BLaER1 treated with 17β-estradiol and CSF1 and Interleukin-3, amounts not matched to agents 10 nM and 100 nM (cell line): ENCODE data around the gene DDHD1.

Source experiments
- H3K27ac ChIP-seq, 11 experiments: shearing (Covaris generic); formaldehyde crosslinking; 2 replicates each; pipeline ENCODE4 v1.8.1; 2022
- H3K27me3 ChIP-seq, 11 experiments: shearing (Covaris generic); formaldehyde crosslinking; 2 replicates each; pipeline ENCODE4 v1.8.1; 2022
- H3K36me3 ChIP-seq, 11 experiments: shearing (Covaris generic); formaldehyde crosslinking; 2 replicates each; pipeline ENCODE4 v1.8.1; 2022
- H3K4me1 ChIP-seq, 10 experiments: shearing (Covaris generic); formaldehyde crosslinking; 2 replicates each; pipeline ENCODE4 v1.8.1; 2022
- H3K4me2 ChIP-seq, 11 experiments: shearing (Covaris generic); formaldehyde crosslinking; 2 replicates each; pipeline ENCODE4 v1.8.1; 2022
- H3K4me3 ChIP-seq, 10 experiments: shearing (Covaris generic); formaldehyde crosslinking; 2 replicates each; pipeline ENCODE4 v1.8.1; 2022
- H3K9ac ChIP-seq, 11 experiments: shearing (Covaris generic); formaldehyde crosslinking; 2 replicates each; pipeline ENCODE4 v1.8.1; 2022
- H3K9me3 ChIP-seq, 11 experiments: shearing (Covaris generic); formaldehyde crosslinking; replicated peaks in 1 of 11; 2 replicates each; pipeline ENCODE4 v1.8.1; 2022
- H4K20me1 ChIP-seq, 11 experiments: shearing (Covaris generic); formaldehyde crosslinking; 2 replicates each; pipeline ENCODE4 v1.8.1; 2022
- Cebpa-rat ChIP-seq, 11 experiments: shearing (Covaris generic); IDR thresholded peaks; 2 replicates each; pipeline ENCODE4 v1.8.1; 2022

Gene DDHD1

DNA sequence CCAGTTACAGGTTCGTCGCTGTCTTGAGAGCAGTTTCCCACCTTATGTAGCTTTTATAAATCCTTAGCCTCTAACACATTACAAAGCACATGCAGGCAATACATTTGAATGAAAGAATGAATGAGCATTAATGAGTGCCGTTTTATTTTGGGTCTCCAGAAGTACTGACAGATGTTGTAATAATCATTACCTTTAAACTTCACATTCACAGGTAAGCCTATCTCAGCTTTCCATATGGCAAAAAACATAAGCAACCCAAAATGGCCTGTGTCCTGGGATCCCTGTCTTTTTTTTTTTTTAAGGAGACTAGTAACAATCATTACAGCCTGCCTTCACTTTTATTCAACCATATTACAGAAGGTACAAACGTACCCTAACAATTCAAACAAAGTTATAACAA, 149.3 kb downstream of the DDHD1 start:
- H3K4me2 ChIP-seq = no peak overlapping the region
- H3K36me3 ChIP-seq = no peaks in the 10 kb centered on the region

DNA sequence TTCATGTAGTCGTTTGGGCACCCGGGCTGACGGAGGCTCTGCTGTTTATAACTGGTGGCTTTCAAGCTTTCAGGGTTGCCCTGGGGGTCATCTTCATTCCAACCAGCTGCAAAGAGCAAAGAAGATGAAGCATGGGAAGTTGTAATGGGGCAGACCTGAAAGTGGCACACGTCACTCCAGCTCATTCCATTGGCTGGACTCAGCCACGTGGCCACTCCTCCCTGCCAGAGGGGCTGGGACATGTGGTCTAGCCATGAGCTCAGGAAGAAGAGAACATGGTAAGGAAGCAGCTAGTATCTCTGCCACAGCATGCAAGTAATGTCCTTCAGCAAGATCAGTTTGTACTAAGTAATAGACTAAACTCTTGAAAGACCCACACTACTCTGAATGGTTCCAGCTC, 150.5 kb downstream of the DDHD1 start:
- Histone ChIP-seq H3K4me1 (no peaks in the 10 kb centered on the region), H4K20me1 (no peaks in the 10 kb centered on the region), H3K4me2 (no peak overlapping the region), H3K4me3 (no peak overlapping the region), H3K27me3 (no peaks in the 10 kb centered on the region), H3K9ac (no peak overlapping the region), H3K9me3 (no peaks in the 10 kb centered on the region), H3K27ac (no peak overlapping the region), H3K36me3 (no peaks in the 10 kb centered on the region)
- no peak for TF ChIP-seq Cebpa-rat (IDR thresholded peaks at IDR 0.05)

More for the DNA sequence above, 149.3 kb downstream of the DDHD1 start:
- Histone ChIP-seq H3K27ac (no peak overlapping the region), H3K4me1 (no peaks in the 10 kb centered on the region), H3K27me3 (no peaks in the 10 kb centered on the region), H3K9me3 (no peaks in the 10 kb centered on the region), H3K4me3 (no peak overlapping the region), H3K9ac (no peak overlapping the region), H4K20me1 (no peaks in the 10 kb centered on the region)
- no peak for TF ChIP-seq Cebpa-rat (IDR thresholded peaks at IDR 0.05)

DNA sequence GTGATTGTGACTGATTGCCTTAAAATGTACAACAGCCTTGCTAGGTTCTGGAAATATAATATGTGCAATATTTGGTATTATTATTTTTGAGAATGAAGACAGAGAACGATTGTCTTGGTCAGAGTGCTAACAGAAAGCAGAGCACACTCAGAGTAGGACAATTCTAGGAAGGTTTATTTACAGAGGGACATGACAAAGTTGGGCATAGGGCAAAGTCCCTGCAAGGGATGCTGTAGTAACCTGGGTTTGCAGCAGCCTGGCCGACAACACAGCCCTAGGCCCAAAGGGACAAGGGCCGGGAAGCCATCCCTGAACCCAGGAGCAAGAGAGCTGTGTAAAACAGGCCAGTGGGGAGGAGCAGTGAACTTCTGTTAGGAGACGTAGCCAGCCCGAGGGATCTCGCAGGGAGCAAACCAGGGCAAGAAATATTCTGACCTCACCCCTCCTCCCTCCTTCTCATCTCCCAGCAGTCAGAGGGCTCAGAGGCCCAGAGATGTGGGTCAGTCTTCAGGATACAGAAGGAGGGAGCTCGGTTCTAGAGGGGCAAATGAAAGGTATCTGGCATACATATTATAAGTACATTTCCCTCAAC, 151.2 kb downstream of the DDHD1 start:
- Histone ChIP-seq H3K4me3 (no peak overlapping the region), H4K20me1 (no peaks in the 10 kb centered on the region), H3K9ac (no peak overlapping the region), H3K27me3 (no peaks in the 10 kb centered on the region), H3K4me1 (no peaks in the 10 kb centered on the region), H3K9me3 (no peaks in the 10 kb centered on the region), H3K4me2 (no peak overlapping the region), H3K36me3 (no peaks in the 10 kb centered on the region), H3K27ac (no peak overlapping the region)
- TF ChIP-seq Cebpa-rat (IDR thresholded peaks at IDR 0.05) = no peak

DNA sequence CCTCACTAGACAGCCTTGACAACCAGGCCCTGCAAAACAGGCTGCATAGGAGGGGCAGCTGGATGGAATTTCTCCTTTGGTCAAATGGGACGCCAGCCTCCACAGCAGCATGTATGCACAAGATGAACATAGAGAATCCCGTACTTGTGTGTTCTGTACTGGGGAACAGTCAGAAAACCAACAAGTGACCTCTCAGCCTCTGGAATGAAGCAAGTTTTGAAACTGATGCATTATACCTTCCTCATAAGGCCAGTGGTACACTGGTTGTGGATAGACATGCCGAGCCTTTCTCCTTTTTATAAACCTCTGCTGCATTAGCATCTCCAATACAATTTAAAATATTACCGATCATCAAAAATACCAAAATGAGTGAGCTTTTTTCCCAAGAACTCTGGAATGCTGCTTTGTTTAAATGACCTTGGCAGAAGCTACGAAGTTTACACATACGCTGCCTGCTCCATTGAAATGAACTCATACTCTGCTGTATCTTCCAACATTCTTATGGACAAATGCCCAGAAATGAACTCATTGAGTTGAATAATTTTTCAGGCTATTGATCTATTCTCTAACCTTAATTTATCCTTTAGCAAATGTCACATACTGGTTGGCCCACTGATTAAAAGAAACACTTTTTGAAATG, 154.6 kb downstream of the DDHD1 start:
- H3K36me3 ChIP-seq = no peaks in the 10 kb centered on the region
- H3K4me3 ChIP-seq = no peak overlapping the region
- no peak overlapping the region for H3K4me2 ChIP-seq
- H4K20me1 ChIP-seq = no peaks in the 10 kb centered on the region
- H3K27ac ChIP-seq = no peak overlapping the region
- no peaks in the 10 kb centered on the region for H3K27me3 ChIP-seq
- TF ChIP-seq Cebpa-rat (IDR thresholded peaks at IDR 0.05) = no peak
- H3K9me3 ChIP-seq = 0 out of 22 replicates have a peak, but pooled peaks cover 0 to 10% (median 0%) of the 10 kb centered on the region in 11 experiments
- H3K9ac ChIP-seq = no peak overlapping the region
- H3K4me1 ChIP-seq = no peaks in the 10 kb centered on the region

DNA sequence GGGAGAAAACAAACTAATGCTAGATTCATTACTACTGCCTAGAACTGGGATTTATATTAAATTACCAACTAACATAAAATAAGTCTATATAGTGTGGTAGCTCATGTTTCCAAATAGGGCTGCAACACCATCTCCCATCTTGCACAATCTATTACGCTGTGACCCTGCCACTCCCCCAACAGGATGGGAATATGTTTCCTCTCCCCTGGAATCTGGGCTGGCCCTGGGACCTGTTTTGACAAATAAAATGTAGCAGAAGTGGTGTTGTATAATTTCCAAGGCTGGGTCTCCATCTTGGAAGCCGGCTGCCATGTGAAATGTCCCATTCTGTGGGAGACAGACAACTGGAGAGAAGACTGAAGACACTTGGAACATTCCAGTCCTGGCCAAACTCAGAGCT, 156.6 kb downstream of the DDHD1 start:
- peaks cover 0 to 4% (median 0%) of the 10 kb centered on the region in 10 experiments; a peak in 3 of 20 replicates for H3K4me1 ChIP-seq
- no peak for TF ChIP-seq Cebpa-rat (IDR thresholded peaks at IDR 0.05)
- H3K36me3 ChIP-seq = no peaks in the 10 kb centered on the region
- no peak overlapping the region for H3K4me3 ChIP-seq
- H3K4me2 ChIP-seq = no peak overlapping the region
- peaks cover 0 to 10% (median 0%) of the 10 kb centered on the region in 11 experiments; a peak in 1 of 22 replicates for H3K9me3 ChIP-seq
- no peaks in the 10 kb centered on the region for H4K20me1 ChIP-seq
- H3K27me3 ChIP-seq = no peaks in the 10 kb centered on the region
- no peak overlapping the region for H3K9ac ChIP-seq
- H3K27ac ChIP-seq = no peak overlapping the region

GRCh38 chr14:52995998-52996397, 157.1 kb downstream of the DDHD1 start:
- TF ChIP-seq Cebpa-rat (IDR thresholded peaks at IDR 0.05) = no peak

DNA sequence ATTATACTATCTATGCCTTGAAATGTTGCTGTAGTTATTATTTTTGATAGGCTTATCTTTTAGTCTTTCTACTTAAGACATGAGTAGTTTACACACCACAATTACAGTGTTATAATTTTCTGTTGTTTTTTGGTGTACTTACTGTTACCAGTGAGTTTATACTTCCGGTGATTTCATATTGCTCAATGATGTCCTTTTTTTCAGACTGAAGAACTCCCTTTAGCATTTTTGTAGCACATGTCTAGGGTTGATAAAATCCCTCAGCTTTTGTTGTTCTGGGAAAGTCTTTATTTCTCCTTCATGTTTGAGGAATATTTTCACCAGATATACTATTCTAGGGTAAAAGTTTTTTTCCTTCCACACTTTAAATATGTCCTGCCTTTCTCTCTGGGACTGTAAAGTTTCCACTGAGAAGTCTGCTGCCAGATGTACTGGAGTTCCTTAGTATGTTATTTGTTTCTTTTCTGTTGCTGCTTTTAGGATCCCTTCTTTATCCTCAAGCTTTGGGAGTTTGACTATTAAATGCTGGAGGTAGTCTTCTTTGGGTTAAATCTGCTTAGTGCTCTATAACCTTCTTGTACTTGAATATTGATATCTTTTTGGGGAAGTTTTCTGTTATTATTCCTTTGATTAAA, 160.8 kb downstream of the DDHD1 start:
- H3K4me3 ChIP-seq = no peak overlapping the region
- H4K20me1 ChIP-seq = no peaks in the 10 kb centered on the region
- H3K4me1 ChIP-seq = peaks cover 0 to 6% (median 0%) of the 10 kb centered on the region in 10 experiments; a peak in 3 of 20 replicates
- no peak overlapping the region for H3K9ac ChIP-seq
- no peak for TF ChIP-seq Cebpa-rat (IDR thresholded peaks at IDR 0.05)
- peaks cover 0 to 10% (median 0%) of the 10 kb centered on the region in 11 experiments; a peak in 1 of 22 replicates for H3K9me3 ChIP-seq
- H3K27me3 ChIP-seq = no peaks in the 10 kb centered on the region
- no peaks in the 10 kb centered on the region for H3K36me3 ChIP-seq
- H3K4me2 ChIP-seq = no peak overlapping the region; a peak in 2 of 22 replicates
- H3K27ac ChIP-seq = no peak overlapping the region

More at GRCh38 chr14:52995998-52996397, 157.1 kb downstream of the DDHD1 start:
- H4K20me1 ChIP-seq = no peaks in the 10 kb centered on the region
- no peak overlapping the region for H3K9ac ChIP-seq
- H3K4me3 ChIP-seq = no peak overlapping the region
- peaks cover 0 to 6% (median 0%) of the 10 kb centered on the region in 10 experiments; a peak in 3 of 20 replicates for H3K4me1 ChIP-seq
- H3K27me3 ChIP-seq = no peaks in the 10 kb centered on the region
- no peak overlapping the region for H3K27ac ChIP-seq
- peaks cover 0 to 10% (median 0%) of the 10 kb centered on the region in 11 experiments; a peak in 1 of 22 replicates for H3K9me3 ChIP-seq
- no peaks in the 10 kb centered on the region for H3K36me3 ChIP-seq
- H3K4me2 ChIP-seq = no peak overlapping the region

DNA sequence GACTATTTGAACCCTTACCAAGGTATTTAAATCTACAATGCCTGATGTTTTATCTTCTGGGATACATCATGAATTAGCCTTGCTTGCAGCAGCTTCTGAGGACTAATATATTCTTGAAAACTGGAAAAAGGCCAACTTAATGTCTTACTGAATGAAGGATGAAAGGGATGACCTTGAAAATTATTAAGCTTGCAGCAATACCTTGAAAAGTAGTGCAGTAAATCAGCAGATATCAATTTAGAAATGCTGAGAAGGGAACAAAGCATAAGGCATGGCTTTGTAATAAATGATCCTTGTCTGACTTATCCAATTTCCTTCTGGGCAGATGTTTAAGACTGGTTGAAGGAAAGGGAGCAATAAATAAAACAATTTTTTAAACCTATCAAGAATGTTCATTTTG, 165.0 kb downstream of the DDHD1 start:
- H3K4me1 ChIP-seq = peaks cover 0 to 6% (median 0%) of the 10 kb centered on the region in 10 experiments; a peak in 3 of 20 replicates
- no peak overlapping the region for H3K4me3 ChIP-seq
- no peak overlapping the region for H3K27ac ChIP-seq
- no peak overlapping the region for H3K4me2 ChIP-seq
- peaks cover 0 to 8% (median 0%) of the 10 kb centered on the region in 11 experiments; a peak in 1 of 22 replicates for H3K9me3 ChIP-seq
- H3K36me3 ChIP-seq = no peaks in the 10 kb centered on the region
- TF ChIP-seq Cebpa-rat (IDR thresholded peaks at IDR 0.05) = no peak
- H4K20me1 ChIP-seq = no peaks in the 10 kb centered on the region
- no peak overlapping the region for H3K9ac ChIP-seq
- H3K27me3 ChIP-seq = no peaks in the 10 kb centered on the region

GRCh38 chr14:52987514-52987913, 165.6 kb downstream of the DDHD1 start:
- Histone ChIP-seq H3K27ac (no peak overlapping the region), H3K9me3 (0 out of 22 replicates have a peak, but pooled peaks cover 0 to 8% (median 0%) of the 10 kb centered on the region in 11 experiments), H3K27me3 (no peaks in the 10 kb centered on the region), H3K9ac (no peak overlapping the region), H3K36me3 (no peaks in the 10 kb centered on the region), H3K4me2 (no peak overlapping the region), H3K4me1 (peaks cover 0 to 6% (median 0%) of the 10 kb centered on the region in 10 experiments; a peak in 3 of 20 replicates), H4K20me1 (no peaks in the 10 kb centered on the region), H3K4me3 (no peak overlapping the region)
- no peak for TF ChIP-seq Cebpa-rat (IDR thresholded peaks at IDR 0.05)
